Subcutaneous abdominal adipose tissue (tissue), 5 donors: ENCODE data around the gene SORCS3.

Source experiments
- H3K27ac ChIP-seq: one replicate; pipeline ENCODE4 v1.7.0; 2013; ENCODE audit warnings: low read depth, mild to moderate bottlenecking, inconsistent platforms, low read length, moderate library complexity
- H3K27me3 ChIP-seq, 5 donors: one replicate each; pipeline ENCODE4 v1.7.0; 2013; ENCODE audit warnings: low read length in 5 of 5, inconsistent platforms in 1 of 5; ENCODE audit not compliant: control insufficient read depth in 5 of 5, insufficient read depth in 4 of 5
- H3K36me3 ChIP-seq, 5 donors: one replicate each; pipeline ENCODE4 v1.7.0; 2013; ENCODE audit warnings: low read length in 5 of 5; ENCODE audit not compliant: control insufficient read depth in 5 of 5, insufficient read depth in 5 of 5
- H3K4me1 ChIP-seq, 5 donors: one replicate each; pipeline ENCODE4 v1.7.0; 2013; ENCODE audit warnings: low read length in 5 of 5, mild to moderate bottlenecking in 3 of 5, moderate library complexity in 1 of 5; ENCODE audit not compliant: control insufficient read depth in 5 of 5, insufficient read depth in 5 of 5
- H3K4me3 ChIP-seq, 5 donors: one replicate each; pipeline ENCODE4 v1.7.0; 2013; ENCODE audit warnings: low read length in 5 of 5, low read depth in 1 of 5
- H3K9ac ChIP-seq, 5 donors: one replicate each; pipeline ENCODE4 v1.7.0; 2013; ENCODE audit warnings: low read length in 5 of 5, mild to moderate bottlenecking in 4 of 5, moderate library complexity in 3 of 5
- H3K9me3 ChIP-seq, 5 donors: one replicate each; pipeline ENCODE4 v1.7.0; 2013; ENCODE audit warnings: low read length in 5 of 5; ENCODE audit not compliant: control insufficient read depth in 5 of 5
- donor health status: healthy.
- donor health status: healthy.
- donor health status: healthy.
- donor health status: healthy.
- donor health status: healthy.

Gene SORCS3

GRCh38 chr10:105291571-105291970 lies 650.5 kb downstream of the SORCS3 start:
- no peaks in the 10 kb centered on the region for H3K4me1 ChIP-seq
- no peaks in the 10 kb centered on the region for H3K27me3 ChIP-seq
- H3K9ac ChIP-seq: no peak overlapping the region
- H3K27ac ChIP-seq: no peak overlapping the region
- H3K36me3 ChIP-seq: no peaks in the 10 kb centered on the region
- H3K4me3 ChIP-seq: no peak overlapping the region
- H3K9me3 ChIP-seq: peaks cover 0 to 11% (median 5%) of the 10 kb centered on the region in 5 donors

- Histone ChIP-seq H3K27me3 (no peaks in the 10 kb centered on the region), H3K4me3 (no peak overlapping the region), H3K9ac (no peak overlapping the region), H3K4me1 (no peaks in the 10 kb centered on the region), H3K27ac (no peak overlapping the region), H3K36me3 (no peaks in the 10 kb centered on the region), H3K9me3 (peaks cover 0 to 11% (median 5%) of the 10 kb centered on the region in 5 donors)
These were observed 651.1 kb downstream of the SORCS3 start for GRCh38 chr10:105292236-105292635.
